Esophagus squamous epithelium (tissue), 4 donors: ENCODE measurements around the gene GPC6.

Experiments
- CTCF ChIP-seq, 6 experiments: fragments of 450-650 bp in 4 of 6; fragments of 200-600 bp in 2 of 6; sonication (generic) in 2 of 6; IDR thresholded peaks; one replicate each; pipeline ENCODE4 v1.5.1; 2016 to 2019; ENCODE audit warnings: antibody characterized with exemption in 6 of 6, mild to moderate bottlenecking in 4 of 6, moderate library complexity in 4 of 6
- POLR2A ChIP-seq, 4 donors: fragments of 450-650 bp; IDR thresholded peaks; one replicate each; pipeline ENCODE4 v1.6.1; 2017; ENCODE audit warnings: antibody characterized with exemption in 4 of 4, mild to moderate bottlenecking in 4 of 4, moderate library complexity in 3 of 4

- TF ChIP-seq CTCF (IDR thresholded peaks at IDR 0.05) (no peak), POLR2A (IDR thresholded peaks at IDR 0.05) (no peak)
These were observed 640.9 kb downstream of the GPC6 start for GRCh38 chr13:93867481-93867880.
